GM23248 (cell line): Measurements from ENCODE around the gene NENF.

Source experiments
- EZH2 ChIP-seq: fragments of 200-600 bp; sonication (generic); IDR thresholded peaks from 2 replicates; pipeline ENCODE4 v1.6.1; 2018; ENCODE audit warnings: antibody characterized with exemption, mild to moderate bottlenecking; ENCODE audit not compliant: insufficient read depth, poor library complexity, severe bottlenecking
- EZH2phosphoT487 ChIP-seq: fragments of 200-600 bp; sonication (generic); IDR thresholded peaks from 2 replicates; pipeline ENCODE4 v1.6.1; 2018; ENCODE audit warnings: antibody characterized with exemption, moderate library complexity, mild to moderate bottlenecking, low read depth; ENCODE audit not compliant: insufficient read depth

DNA sequence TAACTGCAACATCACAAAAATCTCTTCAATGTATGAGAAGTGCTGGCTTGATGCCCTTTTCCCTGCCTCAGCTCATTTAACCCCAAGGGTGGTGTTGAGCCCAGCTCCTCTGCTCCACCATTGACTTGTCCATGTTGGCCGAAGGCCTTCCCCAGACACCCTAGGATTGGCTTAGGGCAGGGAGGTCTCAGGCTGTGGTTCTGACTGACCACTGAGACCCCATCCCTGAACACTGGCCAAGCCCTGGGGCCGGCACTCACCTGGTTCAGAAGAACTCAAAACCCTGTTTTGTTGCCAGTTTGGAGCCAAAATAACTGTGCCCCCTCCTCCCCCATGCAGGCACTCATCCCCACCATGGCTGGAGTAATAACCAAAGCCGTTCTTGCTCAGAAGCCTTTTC, 38.6 kb downstream of the NENF start:
- TF ChIP-seq EZH2phosphoT487 (no peak), EZH2 (no peak)
